ENCODE measurements around the gene DMRTC1B. TPM values are rescaled to one million over a fixed set of nuclear protein-coding genes. Genes with fewer than 3 reads are reported as not detected.
"Not testable (repeated sequence)": the region's sequence is repeated elsewhere in the genome, so short reads cannot be mapped to it uniquely, and the experiment has no call there.

DMRTC1B gene
- total and polyA plus RNA-seq, 2 donors: 0.71 TPM; not detected in 1

- H3K36me3 ChIP-seq (ENCODE audit: insufficient read depth); H3K27ac ChIP-seq (ENCODE audit: low read depth); H3K4me1 ChIP-seq (ENCODE audit: insufficient read depth); H3K4me3 ChIP-seq (ENCODE audit: low read depth, low read length); DNase-seq (ENCODE audit: extremely low spot score): not testable (repeated sequence)
- no CpG with 5 or more reads among the region's 13 CpGs for WGBS
Observed at GRCh38 chrX:72808110-72808509, 31.4 kb downstream of the DMRTC1B start, which contains the start of gene FAM236D. Gene FAM236D, minus strand, starts transcription at chrX:72808210. Its CDS starts 100 bp downstream, at chrX:72808110.

GRCh38 chrX:72830701-72831100 is 54.0 kb downstream of the DMRTC1B start:
- not testable (repeated sequence) for DNase-seq (ENCODE audit: extremely low spot score); H3K4me3 ChIP-seq (ENCODE audit: low read depth, low read length); H3K36me3 ChIP-seq (ENCODE audit: insufficient read depth); H3K4me1 ChIP-seq (ENCODE audit: insufficient read depth); H3K27ac ChIP-seq (ENCODE audit: low read depth)
- no CpG with 5 or more reads among the region's 13 CpGs for WGBS

GRCh38 chrX:72837532-72837931 is 60.8 kb downstream of the DMRTC1B start:
- DNase-seq (ENCODE audit: extremely low spot score); H3K4me1 ChIP-seq (ENCODE audit: insufficient read depth); H3K4me3 ChIP-seq (ENCODE audit: low read depth, low read length); H3K27ac ChIP-seq (ENCODE audit: low read depth); H3K36me3 ChIP-seq (ENCODE audit: insufficient read depth): not testable (repeated sequence)
- no CpG with 5 or more reads among the region's 2 CpGs for WGBS

GRCh38 chrX:72882898-72883297 is 106.2 kb downstream of the DMRTC1B start:
- no CpG with 5 or more reads among the region's 2 CpGs for WGBS
- H3K27ac ChIP-seq (ENCODE audit: low read depth); DNase-seq (ENCODE audit: extremely low spot score); H3K4me1 ChIP-seq (ENCODE audit: insufficient read depth); H3K4me3 ChIP-seq (ENCODE audit: low read depth, low read length); H3K36me3 ChIP-seq (ENCODE audit: insufficient read depth): not testable (repeated sequence)

GRCh38 chrX:72889740-72890139 is 113.0 kb downstream of the DMRTC1B start:
- H3K4me3 ChIP-seq (ENCODE audit: low read depth, low read length); H3K4me1 ChIP-seq (ENCODE audit: insufficient read depth); H3K27ac ChIP-seq (ENCODE audit: low read depth); DNase-seq (ENCODE audit: extremely low spot score); H3K36me3 ChIP-seq (ENCODE audit: insufficient read depth): not testable (repeated sequence)
- WGBS: no CpG with 5 or more reads among the region's 14 CpGs

Small RNA genes within 50 kb of the gene (small RNA-seq; reads per million reads assigned to genes)
- gene RNU1-112P: 0.12 reads per million

Other genes with a start within 250 kb of the DMRTC1B start
- gene HDAC8, start 204.0 kb upstream of the DMRTC1B start, total RNA-seq: 67.9 TPM
- gene HDAC8, start 204.0 kb upstream of the DMRTC1B start, polyA plus RNA-seq: 19.7 TPM
- gene PHKA1, start 62.6 kb upstream of the DMRTC1B start, total RNA-seq: 3.4 TPM
- gene PHKA1, start 62.6 kb upstream of the DMRTC1B start, polyA plus RNA-seq: 5.3 TPM
- gene FAM236B, start 5.8 kb downstream of the DMRTC1B start, total RNA-seq: not detected
- not detected for gene FAM236B, start 5.8 kb downstream of the DMRTC1B start, polyA plus RNA-seq
- gene FAM236D, start 31.3 kb downstream of the DMRTC1B start, total RNA-seq: not detected
- not detected for gene FAM236D, start 31.3 kb downstream of the DMRTC1B start, polyA plus RNA-seq
- not detected for gene FAM236C, start 135.7 kb downstream of the DMRTC1B start, total RNA-seq
- not detected for gene FAM236C, start 135.7 kb downstream of the DMRTC1B start, polyA plus RNA-seq
- not detected for gene FAM236A, start 161.3 kb downstream of the DMRTC1B start, total RNA-seq
- gene FAM236A, start 161.3 kb downstream of the DMRTC1B start, polyA plus RNA-seq: not detected
- gene DMRTC1, start 166.9 kb downstream of the DMRTC1B start, total RNA-seq: not detected
- not detected for gene DMRTC1, start 166.9 kb downstream of the DMRTC1B start, polyA plus RNA-seq
- not detected for gene PABPC1L2B, start 226.0 kb downstream of the DMRTC1B start, total RNA-seq
- not detected for gene PABPC1L2B, start 226.0 kb downstream of the DMRTC1B start, polyA plus RNA-seq